IPS-11a (cell line): Measurements from ENCODE around the gene IL13RA1.
"Not testable (repeated sequence)": the region's sequence is repeated elsewhere in the genome, so short reads cannot be mapped to it uniquely, and the experiment has no call there.

Source experiments
- H3K4me3 ChIP-seq: one replicate; pipeline ENCODE4 v1.5.1; 2013; ENCODE audit warnings: low read depth, low read length, control low read depth

Gene IL13RA1

DNA sequence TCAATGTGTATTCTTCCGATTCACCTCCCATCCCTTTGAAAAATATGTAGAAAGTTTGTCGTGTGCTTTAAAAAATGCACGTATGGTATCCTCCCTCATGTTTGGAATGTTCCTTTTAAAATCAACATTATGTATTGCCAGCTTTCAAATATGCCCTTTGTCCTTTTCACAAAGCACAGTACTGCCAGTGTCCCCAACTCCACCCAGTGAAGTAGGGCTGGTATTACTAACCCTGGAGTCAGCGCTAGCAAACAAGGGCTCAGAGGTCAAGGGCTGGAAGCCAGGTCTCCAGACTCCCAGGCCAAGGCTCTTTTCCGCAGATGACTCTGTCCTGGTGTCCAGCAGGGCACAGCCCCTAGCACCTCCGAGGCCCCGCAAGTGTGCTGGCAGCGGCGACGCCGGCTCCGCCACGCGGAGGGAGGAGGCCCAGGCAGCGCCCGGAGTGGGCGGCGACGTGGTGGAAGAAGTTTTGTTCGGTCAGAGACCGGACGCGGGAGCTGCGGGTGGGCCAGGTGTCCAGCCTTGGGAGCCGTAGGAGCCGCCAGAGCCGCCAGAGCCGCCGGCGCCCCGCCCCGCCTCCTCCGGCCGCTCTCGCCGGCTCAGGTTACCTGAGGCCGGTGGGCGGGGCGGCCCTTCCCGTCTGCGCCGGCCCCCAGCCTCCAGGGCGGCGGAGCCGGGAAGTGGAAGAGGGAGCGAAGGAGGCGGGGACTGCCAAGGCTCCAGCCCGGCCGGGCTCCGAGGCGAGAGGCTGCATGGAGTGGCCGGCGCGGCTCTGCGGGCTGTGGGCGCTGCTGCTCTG is at the start of gene IL13RA1:
IL13RA1 (plus strand) TSS at position 720 of the 799 bp plus-strand sequence; CDS start at position 753, 33 bp downstream.
- peak within 1 kb of the TSS; percentile 43 for H3K4me3 ChIP-seq

GRCh38 chrX:118679290-118679689 is 48.1 kb upstream of the IL13RA1 start:
- H3K4me3 ChIP-seq, result no peak overlapping the region

DNA sequence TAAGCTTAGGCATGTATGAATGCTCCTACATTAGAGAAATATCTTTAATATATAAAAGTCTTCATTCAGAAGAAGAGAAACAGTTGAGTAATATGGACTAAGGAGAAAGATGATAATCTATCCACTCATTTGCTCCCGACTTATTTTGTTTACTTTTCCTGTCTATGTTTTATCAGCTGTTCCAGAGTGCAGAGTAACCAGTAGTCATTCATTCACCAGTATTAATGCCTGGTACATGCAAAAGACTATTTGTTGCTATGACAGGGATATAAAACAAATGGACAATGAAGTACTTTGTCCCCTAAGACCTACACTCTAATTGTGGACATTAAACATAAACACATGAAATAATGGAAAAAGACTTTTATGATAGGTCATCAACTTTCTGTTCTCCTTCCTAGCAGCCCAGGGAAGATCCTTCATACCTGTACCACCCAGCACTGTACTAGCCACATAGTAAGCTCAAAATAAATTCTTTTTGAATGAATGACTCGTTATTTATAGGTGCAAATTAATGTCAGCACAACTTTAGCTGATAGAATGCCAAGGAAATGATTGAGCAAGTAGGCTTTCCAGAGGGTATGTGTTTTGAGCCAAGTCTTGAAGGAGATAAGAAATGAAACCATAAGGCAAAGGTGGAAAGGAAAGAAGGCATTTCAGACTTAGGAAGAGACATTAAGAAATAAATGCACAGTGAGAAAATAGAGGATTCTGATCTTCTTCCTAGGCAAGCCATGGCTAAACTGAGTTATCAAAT is 45.0 kb upstream of the IL13RA1 start:
- H3K4me3 ChIP-seq, result no peak overlapping the region

DNA sequence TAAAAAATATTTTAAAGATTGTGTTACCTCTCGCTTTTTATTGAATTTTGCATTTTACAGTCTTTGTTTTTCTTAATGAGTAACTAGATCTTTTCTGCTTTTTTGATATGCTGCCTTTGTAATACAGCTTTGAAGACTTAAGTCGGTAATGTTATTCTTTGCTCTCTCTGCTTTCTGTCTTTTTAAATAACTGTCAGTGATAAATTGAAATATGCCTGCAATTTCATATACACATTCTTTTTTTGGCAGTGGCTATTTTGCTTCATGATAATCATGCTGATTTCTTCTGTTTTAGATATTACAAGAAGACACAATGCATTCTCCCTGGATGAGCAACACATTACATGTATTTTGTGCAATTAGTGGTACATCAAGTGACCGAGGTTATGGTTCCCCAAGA is 42.0 kb upstream of the IL13RA1 start:
- H3K4me3 ChIP-seq, result no peak overlapping the region

DNA sequence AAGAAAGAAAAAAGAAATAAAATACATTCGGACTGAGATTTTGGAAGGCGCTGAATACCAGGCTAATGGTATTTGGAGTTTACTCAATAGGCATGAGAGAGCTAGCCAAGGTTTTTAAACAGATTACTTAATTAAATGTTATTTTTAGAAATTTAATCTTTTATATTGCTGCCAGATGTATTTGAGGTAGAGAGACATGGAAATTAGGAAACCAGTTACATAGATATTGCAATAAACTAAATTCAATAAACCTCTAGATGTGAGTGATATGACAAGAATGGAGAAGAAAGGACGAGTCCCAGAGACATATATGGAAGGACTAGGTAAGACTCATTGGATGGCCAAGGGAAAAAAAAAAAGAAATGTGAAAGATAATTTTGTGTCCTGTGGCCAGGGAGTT is 38.5 kb upstream of the IL13RA1 start:
- no peak overlapping the region for H3K4me3 ChIP-seq

GRCh38 chrX:118693843-118694242 is 33.6 kb upstream of the IL13RA1 start:
- no peak overlapping the region for H3K4me3 ChIP-seq

GRCh38 chrX:118694638-118695037 is 32.8 kb upstream of the IL13RA1 start:
- H3K4me3 ChIP-seq, result no peak overlapping the region

GRCh38 chrX:118698516-118699170 is 28.8 kb upstream of the IL13RA1 start:
- H3K4me3 ChIP-seq, result no peak overlapping the region

GRCh38 chrX:118702741-118703140 is 24.7 kb upstream of the IL13RA1 start:
- no peak overlapping the region for H3K4me3 ChIP-seq

DNA sequence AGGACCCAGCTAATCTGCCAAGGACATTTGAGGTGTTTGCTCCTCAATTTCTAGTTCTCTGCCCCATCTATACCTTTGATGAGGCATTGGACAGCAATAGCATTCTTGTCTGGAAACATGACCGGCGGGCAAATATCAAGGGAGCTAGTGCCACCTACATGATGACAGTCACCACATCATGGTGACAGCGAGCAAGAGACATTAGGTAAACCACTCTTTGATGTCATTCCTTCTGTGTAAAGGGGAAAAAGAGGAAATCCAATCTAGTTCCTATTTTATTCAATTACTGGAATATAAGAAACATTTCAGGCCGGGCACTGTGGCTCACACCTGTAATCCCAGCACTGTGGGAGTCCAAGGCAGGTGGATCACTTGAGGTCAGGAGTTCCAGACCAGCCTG is 20.7 kb upstream of the IL13RA1 start:
- H3K4me3 ChIP-seq, result no peak overlapping the region

DNA sequence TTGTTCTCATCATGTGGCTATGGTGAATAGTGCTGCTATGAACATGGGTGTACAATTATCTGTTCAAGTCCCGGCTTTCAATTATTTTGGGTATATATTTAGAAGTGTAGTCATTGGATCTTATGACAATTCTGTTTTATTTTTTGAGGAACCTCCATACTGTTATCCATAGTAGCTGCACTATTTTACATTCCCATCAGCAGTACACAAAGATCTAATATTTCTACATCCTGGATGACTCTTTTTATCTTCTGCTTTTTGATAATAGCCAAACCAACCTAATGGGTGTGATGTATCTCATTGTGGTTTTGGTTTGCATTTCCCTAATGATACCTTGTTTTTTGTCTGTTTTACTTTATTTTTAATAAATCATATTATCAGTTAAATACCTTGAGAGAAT is 12.9 kb upstream of the IL13RA1 start:
- H3K4me3 ChIP-seq, result no peak overlapping the region

DNA sequence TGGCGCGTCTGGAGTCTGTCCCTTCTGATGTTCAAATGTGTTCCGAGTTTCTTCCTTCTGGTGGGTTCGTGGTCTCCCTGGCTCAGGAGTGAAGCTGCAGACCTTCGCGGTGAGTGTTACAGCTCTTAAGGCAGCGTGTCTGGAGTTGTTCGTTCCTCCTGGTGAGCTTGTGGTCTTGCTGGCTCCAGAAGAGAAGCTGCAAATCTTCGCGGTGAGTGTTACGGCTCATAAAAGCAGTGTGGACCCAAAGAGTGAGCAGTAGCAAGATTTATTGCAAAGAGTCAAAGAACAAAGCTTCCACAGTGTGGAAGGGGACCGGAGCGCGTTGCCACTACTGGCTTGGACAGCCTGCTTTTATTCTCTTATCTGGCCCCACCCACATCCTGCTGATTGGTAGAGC is 11.5 kb upstream of the IL13RA1 start:
- not testable (repeated sequence) for H3K4me3 ChIP-seq

DNA sequence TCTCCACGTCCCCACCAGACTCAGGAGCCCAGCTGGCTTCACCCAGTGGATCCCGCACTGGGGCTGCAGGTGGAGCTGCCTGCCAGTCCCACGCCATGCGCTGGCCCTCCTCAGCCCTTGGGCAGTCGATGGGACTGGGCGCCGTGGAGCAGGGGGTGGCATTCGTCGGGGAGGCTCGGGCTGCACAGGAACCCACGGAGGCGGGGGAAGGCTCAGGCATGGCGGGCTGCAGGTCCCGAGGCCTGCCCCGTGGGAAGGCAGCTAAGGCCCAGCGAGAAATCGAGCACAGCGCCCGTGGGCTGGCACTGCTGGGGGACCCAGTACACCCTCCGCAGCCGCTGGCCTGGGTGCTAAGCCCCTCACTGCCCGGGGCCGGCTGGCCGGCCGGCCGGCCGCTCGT is 10.6 kb upstream of the IL13RA1 start:
- not testable (repeated sequence) for H3K4me3 ChIP-seq

DNA sequence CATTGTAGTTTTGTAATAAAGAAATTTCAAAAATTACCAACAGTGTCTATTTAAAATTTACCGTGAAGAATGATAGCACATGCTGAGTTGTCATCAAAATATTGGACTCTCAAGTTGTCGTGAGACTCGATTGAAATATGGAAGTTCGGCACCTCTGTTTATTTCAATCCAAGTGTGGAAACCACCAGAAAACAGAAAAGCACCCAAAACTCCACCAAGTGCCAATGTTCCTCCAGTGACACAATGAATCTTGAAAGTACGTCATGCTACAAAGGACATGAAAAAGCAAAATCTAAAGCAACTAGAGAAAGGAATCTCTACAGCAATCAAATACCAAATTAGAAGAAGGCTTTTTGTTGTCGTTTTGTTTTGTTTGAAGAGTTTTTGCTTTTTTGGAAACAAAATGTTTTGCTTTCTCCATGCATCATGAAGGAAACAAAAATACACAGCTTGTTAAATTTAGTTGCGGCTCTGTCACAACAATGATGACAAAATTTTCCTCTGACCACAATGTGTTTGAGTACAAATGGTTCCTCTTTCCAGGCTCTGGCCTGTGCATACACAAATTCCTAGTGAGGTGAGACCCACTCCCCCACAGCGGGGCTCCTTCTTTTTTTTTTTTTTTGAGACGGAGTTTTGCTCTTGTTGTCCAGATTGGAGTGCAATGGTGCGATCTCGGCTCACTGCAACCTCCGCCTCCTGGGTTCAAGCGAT is 9.6 kb upstream of the IL13RA1 start:
- no peak overlapping the region for H3K4me3 ChIP-seq

GRCh38 chrX:118718737-118719136 is 8.7 kb upstream of the IL13RA1 start:
- H3K4me3 ChIP-seq, result no peak overlapping the region

DNA sequence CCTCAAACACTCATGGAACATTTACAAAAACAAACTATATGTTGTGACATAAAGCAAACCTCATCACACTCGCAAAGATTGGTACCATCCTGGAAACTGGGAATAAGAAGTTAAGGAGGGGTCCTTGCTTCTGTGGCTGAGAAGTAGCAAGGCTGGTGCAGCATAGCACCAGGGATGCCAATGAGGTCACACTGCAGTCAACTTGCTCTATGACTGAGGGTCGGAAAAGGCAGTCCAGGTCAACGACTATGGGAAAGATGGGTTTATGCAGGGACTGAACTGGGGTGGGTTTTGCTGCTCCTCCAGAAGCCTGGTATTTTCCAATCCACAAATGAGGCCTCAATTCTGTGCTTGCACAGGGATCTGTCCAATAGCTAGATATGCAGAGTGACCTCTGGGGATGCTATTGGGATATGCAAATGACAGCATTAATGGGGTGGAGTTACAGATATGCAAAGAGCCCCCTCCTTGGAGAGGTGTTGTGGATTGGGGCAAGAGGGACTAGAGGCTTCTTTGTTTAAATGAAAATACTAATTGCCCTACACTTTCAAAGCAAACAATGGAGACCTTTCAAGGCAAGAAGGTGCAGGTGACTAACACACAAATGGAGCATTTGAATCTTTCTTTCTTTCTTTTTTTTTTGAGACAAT is 7.2 kb upstream of the IL13RA1 start:
- no peak overlapping the region for H3K4me3 ChIP-seq

DNA sequence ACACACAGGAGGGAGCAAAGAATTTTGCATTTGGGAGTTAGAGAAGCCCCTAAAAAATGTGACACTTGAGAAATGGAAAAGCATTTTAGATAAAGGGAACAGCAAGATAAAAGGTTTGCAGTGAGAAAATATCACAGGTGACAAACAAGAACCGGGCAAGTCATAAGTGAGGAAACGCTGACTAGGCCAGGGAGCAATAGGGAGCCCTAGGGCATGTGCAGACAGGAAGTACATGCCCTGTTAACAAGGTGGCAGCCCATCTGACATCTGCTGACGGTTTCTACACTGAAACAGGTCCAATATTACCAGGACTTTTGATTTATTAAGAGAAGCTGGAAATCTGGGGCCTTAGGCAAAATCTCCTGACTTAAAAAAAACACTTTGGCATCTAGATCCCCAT is 4.0 kb upstream of the IL13RA1 start:
- no peak overlapping the region for H3K4me3 ChIP-seq

DNA sequence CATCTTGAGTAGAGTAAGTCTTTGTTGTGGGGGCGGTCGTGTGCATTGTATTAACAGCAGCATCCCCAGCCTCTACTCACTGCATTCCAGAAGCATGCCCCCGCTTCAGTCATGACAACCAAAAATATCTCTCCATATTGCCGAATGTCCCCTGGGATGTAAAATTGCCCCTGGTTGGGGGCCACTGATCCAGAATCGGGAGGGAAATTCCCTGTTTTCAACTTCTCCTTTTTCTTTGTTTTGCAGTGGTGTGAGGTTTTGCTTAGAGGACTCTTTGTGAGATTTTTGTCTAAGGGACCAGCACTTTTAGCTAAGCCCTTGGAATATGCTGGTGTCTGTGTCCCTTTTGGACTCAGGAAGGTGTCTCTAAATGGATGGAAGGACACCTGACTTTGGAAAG is 3.0 kb upstream of the IL13RA1 start:
- H3K4me3 ChIP-seq, result no peak overlapping the region

- H3K4me3 ChIP-seq, result no peak overlapping the region
Measured at GRCh38 chrX:118724775-118725174, 2.6 kb upstream of the IL13RA1 start.

DNA sequence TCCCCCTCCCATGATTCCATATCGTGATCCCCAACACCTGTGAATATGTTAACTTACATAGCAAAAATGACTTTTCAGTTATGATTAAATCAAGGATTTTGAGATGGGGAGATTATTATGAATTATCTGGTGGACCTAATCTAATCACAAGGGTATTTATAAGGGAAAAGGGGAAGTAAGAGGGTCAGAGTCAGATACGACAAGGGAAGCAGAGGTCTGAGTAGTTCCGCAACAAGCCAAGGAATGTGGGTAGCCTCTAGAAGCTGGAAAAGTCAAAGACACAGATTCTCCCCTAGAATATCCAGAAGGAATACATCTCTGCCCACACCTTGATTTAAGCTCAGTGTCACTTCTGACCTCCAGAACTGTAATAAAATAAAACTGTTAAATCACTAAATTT is 1.0 kb upstream of the IL13RA1 start:
- no peak overlapping the region for H3K4me3 ChIP-seq
